Pancreas (tissue), 10 donors: ENCODE data around the gene SPAG8. TPM values are rescaled to one million over a fixed set of nuclear protein-coding genes. Genes with fewer than 3 reads are reported as not detected.
A peak's percentile ranks its signal among the peaks of the same experiment; 100 is the strongest.

Experiments
- ATAC-seq, 4 donors: fragments of 200-7000 bp; cut with Tn5 transposase; one replicate each; pipeline versions ENCODE4 v1.8.0 to v1.9.1; 2020; ENCODE audit warnings: mild to moderate bottlenecking in 4 of 4, moderate library complexity in 4 of 4
- DNase-seq, 6 donors: peaks; one replicate each; pipeline ENCODE4 v3.0.0-alpha.2; 2020
- FAIRE-seq: peaks from 2 replicates; lab custom pipeline; 2012; peaks lifted over from hg19 to GRCh38; lab: Jason Lieb, UNC
- H3K27ac ChIP-seq, 4 donors: fragments of 200-600 bp; sonication (generic); 1 replicate in 3 of 4; 2 replicates in 1 of 4; pipeline versions ENCODE4 v1.5.0 to v1.8.0; 2020
- H3K27me3 ChIP-seq, 4 donors: fragments of 200-600 bp; one replicate each; pipeline ENCODE4 v1.8.0; 2021
- H3K36me3 ChIP-seq, 3 donors: fragments of 200-600 bp; sonication (generic) in 1 of 3; one replicate each; pipeline versions ENCODE4 v1.5.0 to v1.8.0; 2020 to 2021
- H3K4me1 ChIP-seq, 3 donors: fragments of 200-600 bp; one replicate each; pipeline ENCODE4 v1.8.0; 2021
- H3K4me3 ChIP-seq, 4 donors: fragments of 200-600 bp; sonication (generic) in 2 of 4; one replicate each; pipeline versions ENCODE4 v1.5.0 to v1.8.0; 2020 to 2021
- H3K9me3 ChIP-seq, 4 donors: fragments of 200-600 bp; one replicate each; pipeline ENCODE4 v1.8.0; 2021
- CTCF ChIP-seq, 4 donors: fragments of 200-600 bp; sonication (generic) in 3 of 4; IDR thresholded peaks; one replicate each; pipeline versions ENCODE4 v1.5.0 to v1.8.0; 2021; ENCODE audit warnings: antibody characterized with exemption in 4 of 4
- whole genome bisulfite sequencing, 2 donors: extraction: QIAGEN DNeasy Blood & Tissue Kit; methylation state at CpG; one replicate each; pipeline ENCODE4 v1.1.7; 2013; 5-methylcytosine and 5-hydroxymethylcytosine counted together
- intact Hi-C, 3 donors: fragments of 100-400 bp; cut with DNase I; formaldehyde crosslinking; loops; one replicate each; pipeline versions ENCODE4 v1.11.1 to v1.14.2; 2022
- polyA plus RNA-seq, 2 donors: library from polyadenylated mRNA; stranded (reverse); fragments of 200-250 nt; gene quantifications; one replicate each; pipeline ENCODE4 v1.2.3, GENCODE V29; 2013
- total RNA-seq, 6 donors: library from RNA; stranded (reverse); fragmentation: NEBNext Ultra II Directional in 4 of 6; extraction: Animal tissue kit (Norgen Biotek cat#: 25700) in 4 of 6; gene quantifications; one replicate each; pipeline versions ENCODE4 v1.2.1 to v1.2.4, GENCODE V29; 2021 to 2023
- donor health status: healthy with polysubstance abuse.
- donor health status: DM: no; HTN: no; CAD: no; lungs with moderate emphysema.
- donor health status: DM: no; HTN: no; CAD: no.
- donor health status: control.
- donor health status: control.
- donor health status: Bipolar disorder and iron deficiency.
- donor health status: DM: yes; HTN: yes; CAD: no.
- donor health status: DM: no; HTN: no; CAD: no.
- donor health status: DM: no; HTN: no; CAD: no.
- donor health status: DM: yes; HTN: yes; CAD: no.

Gene SPAG8
- total and polyA plus RNA-seq, 8 donors: 0.52 to 3.1 (median 1.0) TPM

- FAIRE-seq (no peak), DNase-seq (no peak), ATAC-seq (no peak)
- 89 to 91% methylated on average over 9 of the region's 9 CpGs for WGBS, 2 donors
- Histone ChIP-seq H3K4me3 (no peak overlapping the region), H3K4me1 (peaks cover 0 to 11% (median 1%) of the 10 kb centered on the region in 3 donors), H3K9me3 (no peaks in the 10 kb centered on the region), H3K27ac (no peak overlapping the region), H3K36me3 (peaks cover 0 to 12% (median 0%) of the 10 kb centered on the region in 3 donors), H3K27me3 (no peaks in the 10 kb centered on the region)
- no peak for TF ChIP-seq CTCF (IDR thresholded peaks at IDR 0.05)
- intact Hi-C loops: no loop called here
Measured at GRCh38 chr9:35808433-35808832, 3.6 kb downstream of the SPAG8 start.

DNA sequence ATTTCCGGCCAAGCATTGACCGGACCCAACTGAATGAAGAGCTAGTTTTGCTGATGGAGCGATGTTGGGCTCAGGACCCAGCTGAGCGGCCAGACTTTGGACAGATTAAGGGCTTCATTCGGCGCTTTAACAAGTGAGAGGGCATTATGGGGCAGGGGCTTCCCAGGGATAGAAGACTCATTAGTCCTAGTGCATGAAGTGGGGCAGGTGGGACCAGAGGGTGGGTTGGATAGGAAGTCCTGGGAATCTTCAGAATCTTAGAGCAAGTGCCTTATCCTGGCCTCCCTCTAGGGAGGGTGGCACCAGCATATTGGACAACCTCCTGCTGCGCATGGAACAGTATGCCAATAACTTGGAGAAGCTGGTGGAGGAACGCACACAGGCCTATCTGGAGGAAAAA lies 6.0 kb downstream of the SPAG8 start:
- no peak for TF ChIP-seq CTCF (IDR thresholded peaks at IDR 0.05)
- 93 to 98% methylated on average over 8 of the region's 8 CpGs for WGBS, 2 donors
- no peaks in the 10 kb centered on the region for H3K4me1 ChIP-seq
- intact Hi-C loops: no loop called here
- H3K9me3 ChIP-seq: no peaks in the 10 kb centered on the region
- H3K27me3 ChIP-seq: no peaks in the 10 kb centered on the region
- ATAC-seq (no peak), DNase-seq (peak in 1 of 6 donors; percentile 1), FAIRE-seq (no peak)
- H3K4me3 ChIP-seq: no peak overlapping the region
- peaks cover 0 to 12% (median 0%) of the 10 kb centered on the region in 3 donors for H3K36me3 ChIP-seq
- no peak overlapping the region for H3K27ac ChIP-seq

- DNase-seq (no peak), ATAC-seq (no peak), FAIRE-seq (no peak)
- Histone ChIP-seq H3K36me3 (peaks cover 0 to 9% (median 0%) of the 10 kb centered on the region in 3 donors), H3K27ac (no peak overlapping the region), H3K4me1 (no peaks in the 10 kb centered on the region), H3K4me3 (no peak overlapping the region), H3K27me3 (no peaks in the 10 kb centered on the region), H3K9me3 (no peaks in the 10 kb centered on the region)
- whole genome bisulfite sequencing, 2 donors: 84 to 86% methylated on average over 13 of the region's 13 CpGs
- intact Hi-C loops: no loop called here
- no peak for TF ChIP-seq CTCF (IDR thresholded peaks at IDR 0.05)
Measured at GRCh38 chr9:35801328-35802128, 10.5 kb downstream of the SPAG8 start.

DNA sequence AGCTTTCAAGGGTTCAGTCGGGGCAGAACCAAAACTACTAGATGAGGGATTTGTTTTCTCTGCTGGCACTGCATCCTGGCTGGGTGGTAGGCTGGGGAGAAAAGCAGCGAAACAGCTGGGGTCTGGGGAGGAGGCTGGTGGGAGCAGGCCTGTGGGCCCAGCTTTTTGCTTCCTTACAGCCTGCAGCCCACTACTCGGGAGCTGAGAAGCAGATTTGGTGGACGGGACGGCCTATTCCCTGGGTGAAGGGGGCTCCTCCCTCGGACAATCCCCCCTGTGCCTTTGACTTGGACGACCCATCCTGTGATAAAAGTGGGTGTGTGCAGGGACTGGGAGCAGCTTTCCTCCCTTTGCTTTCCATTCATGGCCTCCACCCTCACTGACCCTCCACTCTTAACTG lies 11.5 kb downstream of the SPAG8 start:
- no peak overlapping the region for H3K27ac ChIP-seq
- no peak for FAIRE-seq
- no peaks in the 10 kb centered on the region for H3K4me1 ChIP-seq
- H3K36me3 ChIP-seq: no peaks in the 10 kb centered on the region
- H3K9me3 ChIP-seq: no peaks in the 10 kb centered on the region
- no peaks in the 10 kb centered on the region for H3K27me3 ChIP-seq
- no peak for TF ChIP-seq CTCF (IDR thresholded peaks at IDR 0.05)
- DNase-seq: no peak
- WGBS, 2 donors: 77 to 78% methylated on average over 7 of the region's 7 CpGs
- ATAC-seq: no peak
- intact Hi-C loops: no loop called here
- H3K4me3 ChIP-seq: no peak overlapping the region
